ENCODE measurements around the gene SMU1.

SMU1 gene

GRCh38 chr9:33041432-33042188 is 34.9 kb downstream of the SMU1 start:
- no peaks in the 10 kb centered on the region for H3K9me3 ChIP-seq (ENCODE audit: low read length)
- peaks cover 43% of the 10 kb centered on the region for H3K36me3 ChIP-seq (ENCODE audit: insufficient read depth, low read length)
- no peak overlapping the region for H3K4me3 ChIP-seq (ENCODE audit: low read depth in 1 of 2, low read length in 2 of 2)
- H3K9ac ChIP-seq (ENCODE audit: low read length): no peak overlapping the region
- peaks cover 8% of the 10 kb centered on the region for H3K4me1 ChIP-seq (ENCODE audit: insufficient read depth, low read length)
- H3K27ac ChIP-seq (ENCODE audit: low read depth, low read length): no peak overlapping the region
- H3K27me3 ChIP-seq (ENCODE audit: control insufficient read depth in 1 of 2, insufficient read depth in 2 of 2, low read length in 2 of 2): no peaks in the 10 kb centered on the region

- no peaks in the 10 kb centered on the region for H3K9me3 ChIP-seq (ENCODE audit: low read length)
- peaks cover 8% of the 10 kb centered on the region for H3K4me1 ChIP-seq (ENCODE audit: insufficient read depth, low read length)
- peaks cover 46% of the 10 kb centered on the region for H3K36me3 ChIP-seq (ENCODE audit: insufficient read depth, low read length)
- H3K4me3 ChIP-seq (ENCODE audit: low read depth in 1 of 2, low read length in 2 of 2): no peak overlapping the region
- no peak overlapping the region for H3K27ac ChIP-seq (ENCODE audit: low read depth, low read length)
- no peak overlapping the region for H3K9ac ChIP-seq (ENCODE audit: low read length)
- no peaks in the 10 kb centered on the region for H3K27me3 ChIP-seq (ENCODE audit: control insufficient read depth in 1 of 2, insufficient read depth in 2 of 2, low read length in 2 of 2)
These were observed 35.6 kb downstream of the SMU1 start for GRCh38 chr9:33040792-33041431.

GRCh38 chr9:33032865-33033264 is 43.6 kb downstream of the SMU1 start:
- Histone ChIP-seq H3K27me3 (ENCODE audit: control insufficient read depth in 1 of 2, insufficient read depth in 2 of 2, low read length in 2 of 2) (no peaks in the 10 kb centered on the region), H3K36me3 (ENCODE audit: insufficient read depth, low read length) (peaks cover 84% of the 10 kb centered on the region), H3K4me1 (ENCODE audit: insufficient read depth, low read length) (peaks cover 24% of the 10 kb centered on the region), H3K9ac (ENCODE audit: low read length) (no peak overlapping the region), H3K27ac (ENCODE audit: low read depth, low read length) (no peak overlapping the region), H3K9me3 (ENCODE audit: low read length) (no peaks in the 10 kb centered on the region), H3K4me3 (ENCODE audit: low read depth in 1 of 2, low read length in 2 of 2) (no peak overlapping the region)

- Histone ChIP-seq H3K9me3 (ENCODE audit: low read length) (no peaks in the 10 kb centered on the region), H3K9ac (ENCODE audit: low read length) (no peak overlapping the region), H3K4me3 (ENCODE audit: low read depth in 1 of 2, low read length in 2 of 2) (no peak overlapping the region), H3K4me1 (ENCODE audit: insufficient read depth, low read length) (peaks cover 30% of the 10 kb centered on the region), H3K27me3 (ENCODE audit: control insufficient read depth in 1 of 2, insufficient read depth in 2 of 2, low read length in 2 of 2) (no peaks in the 10 kb centered on the region), H3K27ac (ENCODE audit: low read depth, low read length) (no peak overlapping the region), H3K36me3 (ENCODE audit: insufficient read depth, low read length) (peaks cover 80% of the 10 kb centered on the region)
These were observed 44.2 kb downstream of the SMU1 start for GRCh38 chr9:33032292-33032691.

- peaks cover 41% of the 10 kb centered on the region for H3K4me1 ChIP-seq (ENCODE audit: insufficient read depth, low read length)
These were observed 46.2 kb downstream of the SMU1 start for GRCh38 chr9:33030285-33030684.

GRCh38 chr9:33029231-33029786 is 47.2 kb downstream of the SMU1 start:
- Histone ChIP-seq H3K27me3 (ENCODE audit: control insufficient read depth in 1 of 2, insufficient read depth in 2 of 2, low read length in 2 of 2) (no peaks in the 10 kb centered on the region), H3K9ac (ENCODE audit: low read length) (no peak overlapping the region), H3K4me3 (ENCODE audit: low read depth in 1 of 2, low read length in 2 of 2) (no peak overlapping the region), H3K36me3 (ENCODE audit: insufficient read depth, low read length) (peaks cover 51% of the 10 kb centered on the region), H3K9me3 (ENCODE audit: low read length) (no peaks in the 10 kb centered on the region), H3K27ac (ENCODE audit: low read depth, low read length) (no peak overlapping the region), H3K4me1 (ENCODE audit: insufficient read depth, low read length) (peaks cover 43% of the 10 kb centered on the region)

More at GRCh38 chr9:33030285-33030684, 46.2 kb downstream of the SMU1 start:
- H3K27ac ChIP-seq (ENCODE audit: low read depth, low read length): no peak overlapping the region
- H3K9ac ChIP-seq (ENCODE audit: low read length): no peak overlapping the region
- H3K27me3 ChIP-seq (ENCODE audit: control insufficient read depth in 1 of 2, insufficient read depth in 2 of 2, low read length in 2 of 2): no peaks in the 10 kb centered on the region
- H3K9me3 ChIP-seq (ENCODE audit: low read length): no peaks in the 10 kb centered on the region
- H3K4me3 ChIP-seq (ENCODE audit: low read depth in 1 of 2, low read length in 2 of 2): no peak overlapping the region
- H3K36me3 ChIP-seq (ENCODE audit: insufficient read depth, low read length): peaks cover 60% of the 10 kb centered on the region

- Histone ChIP-seq H3K27me3 (ENCODE audit: control insufficient read depth in 1 of 2, insufficient read depth in 2 of 2, low read length in 2 of 2) (no peaks in the 10 kb centered on the region), H3K4me3 (ENCODE audit: low read depth in 1 of 2, low read length in 2 of 2) (peak overlapping the region; percentile 79 to 98), H3K9me3 (ENCODE audit: low read length) (no peaks in the 10 kb centered on the region), H3K36me3 (ENCODE audit: insufficient read depth, low read length) (peaks cover 23% of the 10 kb centered on the region), H3K4me1 (ENCODE audit: insufficient read depth, low read length) (peaks cover 58% of the 10 kb centered on the region), H3K27ac (ENCODE audit: low read depth, low read length) (peak overlapping the region; percentile 100), H3K9ac (ENCODE audit: low read length) (peak overlapping the region; percentile 75)
These were observed 50.7 kb downstream of the SMU1 start for GRCh38 chr9:33025572-33026342.

GRCh38 chr9:33024966-33025571 is 51.4 kb downstream of the SMU1 start, which contains the start of gene DNAJA1:
TSS of gene DNAJA1 (plus strand) at chr9:33025273. CDS start at chr9:33026485, 1,212 bp downstream.
- H3K27me3 ChIP-seq (ENCODE audit: control insufficient read depth in 1 of 2, insufficient read depth in 2 of 2, low read length in 2 of 2): no peaks in the 10 kb centered on the region
- peak within 1 kb of the TSS; percentile 89 for H3K9ac ChIP-seq (ENCODE audit: low read length)
- peak within 1 kb of the TSS; percentile 100 for H3K27ac ChIP-seq (ENCODE audit: low read depth, low read length)
- peaks cover 21% of the 10 kb centered on the region for H3K36me3 ChIP-seq (ENCODE audit: insufficient read depth, low read length)
- H3K9me3 ChIP-seq (ENCODE audit: low read length): no peaks in the 10 kb centered on the region
- H3K4me1 ChIP-seq (ENCODE audit: insufficient read depth, low read length): peaks cover 58% of the 10 kb centered on the region
- H3K4me3 ChIP-seq (ENCODE audit: low read depth in 1 of 2, low read length in 2 of 2): peak within 1 kb of the TSS; percentile 79 to 98

GRCh38 chr9:33024126-33024965 is 52.1 kb downstream of the SMU1 start:
- Histone ChIP-seq H3K4me3 (ENCODE audit: low read depth in 1 of 2, low read length in 2 of 2) (peak overlapping the region; percentile 79 to 98), H3K36me3 (ENCODE audit: insufficient read depth, low read length) (peaks cover 14% of the 10 kb centered on the region), H3K27ac (ENCODE audit: low read depth, low read length) (peak overlapping the region; percentile 100), H3K4me1 (ENCODE audit: insufficient read depth, low read length) (peaks cover 51% of the 10 kb centered on the region), H3K27me3 (ENCODE audit: control insufficient read depth in 1 of 2, insufficient read depth in 2 of 2, low read length in 2 of 2) (no peaks in the 10 kb centered on the region), H3K9me3 (ENCODE audit: low read length) (no peaks in the 10 kb centered on the region), H3K9ac (ENCODE audit: low read length) (peak overlapping the region; percentile 89)

- no peaks in the 10 kb centered on the region for H3K27me3 ChIP-seq (ENCODE audit: control insufficient read depth in 1 of 2, insufficient read depth in 2 of 2, low read length in 2 of 2)
- H3K4me1 ChIP-seq (ENCODE audit: insufficient read depth, low read length): peaks cover 44% of the 10 kb centered on the region
- H3K36me3 ChIP-seq (ENCODE audit: insufficient read depth, low read length): peaks cover 7% of the 10 kb centered on the region
- H3K27ac ChIP-seq (ENCODE audit: low read depth, low read length): peak overlapping the region; percentile 100
- H3K4me3 ChIP-seq (ENCODE audit: low read depth in 1 of 2, low read length in 2 of 2): peak overlapping the region in 1 of 2 donors; percentile 79
- peak overlapping the region; percentile 89 for H3K9ac ChIP-seq (ENCODE audit: low read length)
- no peaks in the 10 kb centered on the region for H3K9me3 ChIP-seq (ENCODE audit: low read length)
These were observed 52.8 kb downstream of the SMU1 start for GRCh38 chr9:33023661-33024060.

All from muscle layer of colon (tissue), 2 donors.